Skeletal muscle tissue (tissue), 4 donors: Measurements from ENCODE around the gene PER1. TPM values are rescaled to one million over a fixed set of nuclear protein-coding genes. Genes with fewer than 3 reads are reported as not detected.
"Not testable (repeated sequence)": the region's sequence is repeated elsewhere in the genome, so short reads cannot be mapped to it uniquely, and the experiment has no call there.

Source experiments
- H3K27ac ChIP-seq: one replicate; pipeline ENCODE4 v1.7.0; 2013; ENCODE audit warnings: mild to moderate bottlenecking, low read depth, low read length, inconsistent platforms
- H3K27me3 ChIP-seq, 3 donors: one replicate each; pipeline ENCODE4 v1.7.0; 2013; ENCODE audit warnings: low read length in 3 of 3; ENCODE audit not compliant: control insufficient read depth in 3 of 3, insufficient read depth in 3 of 3
- H3K36me3 ChIP-seq, 3 donors: one replicate each; pipeline ENCODE4 v1.7.0; 2013; ENCODE audit warnings: low read length in 3 of 3; ENCODE audit not compliant: control insufficient read depth in 3 of 3, insufficient read depth in 3 of 3
- H3K4me1 ChIP-seq, 3 donors: one replicate each; pipeline ENCODE4 v1.7.0; 2013; ENCODE audit warnings: low read length in 3 of 3, mild to moderate bottlenecking in 3 of 3; ENCODE audit not compliant: control insufficient read depth in 3 of 3, insufficient read depth in 3 of 3
- H3K4me3 ChIP-seq, 3 donors: one replicate each; pipeline ENCODE4 v1.7.0; 2013; ENCODE audit warnings: low read length in 3 of 3
- H3K9ac ChIP-seq, 3 donors: one replicate each; pipeline ENCODE4 v1.7.0; 2013; ENCODE audit warnings: low read length in 3 of 3, mild to moderate bottlenecking in 3 of 3, moderate library complexity in 2 of 3, low read depth in 1 of 3
- H3K9me3 ChIP-seq, 3 donors: one replicate each; pipeline ENCODE4 v1.7.0; 2013; ENCODE audit warnings: low read length in 3 of 3; ENCODE audit not compliant: control insufficient read depth in 3 of 3
- total RNA-seq: library from RNA; depleted of rRNA; stranded (reverse); fragments of >200 nt; gene quantifications from one replicate; pipeline ENCODE4 v1.2.3, GENCODE V29; 2014
- donor health status: Osteomylitis.

Gene PER1
- total RNA-seq, 1 donor from 2014 or later: 37.1 TPM

GRCh38 chr17:8110456-8110804 is 41.8 kb downstream of the PER1 start:
- no peaks in the 10 kb centered on the region for H3K9me3 ChIP-seq
- H3K36me3 ChIP-seq: no peaks in the 10 kb centered on the region
- no peak overlapping the region for H3K9ac ChIP-seq
- peaks cover 55 to 65% (median 60%) of the 10 kb centered on the region in 3 donors for H3K27me3 ChIP-seq
- no peak overlapping the region for H3K4me3 ChIP-seq
- H3K27ac ChIP-seq: no peak overlapping the region
- peaks cover 6 to 7% (median 6%) of the 10 kb centered on the region in 3 donors for H3K4me1 ChIP-seq

GRCh38 chr17:8109661-8110455 is 42.3 kb downstream of the PER1 start:
- Histone ChIP-seq H3K27ac (no peak overlapping the region), H3K36me3 (no peaks in the 10 kb centered on the region), H3K4me3 (no peak overlapping the region), H3K9ac (no peak overlapping the region), H3K9me3 (no peaks in the 10 kb centered on the region), H3K27me3 (peaks cover 55 to 61% (median 55%) of the 10 kb centered on the region in 3 donors), H3K4me1 (peaks cover 6 to 7% (median 6%) of the 10 kb centered on the region in 3 donors)

GRCh38 chr17:8108972-8109660 is 43.1 kb downstream of the PER1 start:
- no peak overlapping the region for H3K9ac ChIP-seq
- no peaks in the 10 kb centered on the region for H3K9me3 ChIP-seq
- H3K36me3 ChIP-seq: no peaks in the 10 kb centered on the region
- no peak overlapping the region for H3K4me3 ChIP-seq
- H3K27me3 ChIP-seq: peaks cover 47 to 54% (median 53%) of the 10 kb centered on the region in 3 donors
- H3K27ac ChIP-seq: no peak overlapping the region
- H3K4me1 ChIP-seq: peaks cover 6 to 7% (median 6%) of the 10 kb centered on the region in 3 donors

GRCh38 chr17:8106980-8107379 is 45.2 kb downstream of the PER1 start:
- not testable (repeated sequence) for H3K4me1 ChIP-seq, H3K27ac ChIP-seq, H3K9me3 ChIP-seq, H3K36me3 ChIP-seq, H3K4me3 ChIP-seq, H3K9ac ChIP-seq
- peaks cover 36 to 38% (median 38%) of the 10 kb centered on the region in 3 donors for H3K27me3 ChIP-seq

GRCh38 chr17:8105957-8106398 is 46.2 kb downstream of the PER1 start:
- H3K27me3 ChIP-seq: peaks cover 28 to 30% (median 28%) of the 10 kb centered on the region in 3 donors
- no peaks in the 10 kb centered on the region for H3K36me3 ChIP-seq
- no peak overlapping the region for H3K9ac ChIP-seq
- H3K9me3 ChIP-seq: no peaks in the 10 kb centered on the region
- peaks cover 6 to 7% (median 6%) of the 10 kb centered on the region in 3 donors for H3K4me1 ChIP-seq
- H3K4me3 ChIP-seq: no peak overlapping the region
- H3K27ac ChIP-seq: no peak overlapping the region

- Histone ChIP-seq H3K27ac (no peak overlapping the region), H3K9me3 (no peaks in the 10 kb centered on the region), H3K4me1 (peaks cover 2% of the 10 kb centered on the region in 3 donors), H3K27me3 (peaks cover 18 to 19% (median 18%) of the 10 kb centered on the region in 3 donors), H3K36me3 (no peaks in the 10 kb centered on the region), H3K4me3 (no peak overlapping the region), H3K9ac (no peak overlapping the region)
Observed at GRCh38 chr17:8104911-8105310, 47.3 kb downstream of the PER1 start.

- H3K4me1 ChIP-seq: no peaks in the 10 kb centered on the region
- H3K4me3 ChIP-seq: no peak overlapping the region
- H3K27me3 ChIP-seq: peaks cover 5 to 8% (median 8%) of the 10 kb centered on the region in 3 donors
Observed at GRCh38 chr17:8103549-8103948, 48.7 kb downstream of the PER1 start.

GRCh38 chr17:8101721-8102120 is 50.5 kb downstream of the PER1 start:
- Histone ChIP-seq H3K27me3 (peaks cover 5 to 8% (median 7%) of the 10 kb centered on the region in 3 donors), H3K27ac (no peak overlapping the region), H3K4me1 (no peaks in the 10 kb centered on the region), H3K4me3 (no peak overlapping the region), H3K9ac (no peak overlapping the region), H3K9me3 (no peaks in the 10 kb centered on the region), H3K36me3 (no peaks in the 10 kb centered on the region)

More at GRCh38 chr17:8103549-8103948, 48.7 kb downstream of the PER1 start:
- H3K9ac ChIP-seq: no peak overlapping the region
- no peak overlapping the region for H3K27ac ChIP-seq
- no peaks in the 10 kb centered on the region for H3K36me3 ChIP-seq
- no peaks in the 10 kb centered on the region for H3K9me3 ChIP-seq

GRCh38 chr17:8100763-8101162 is 51.4 kb downstream of the PER1 start:
- H3K9me3 ChIP-seq: no peaks in the 10 kb centered on the region
- H3K4me1 ChIP-seq: no peaks in the 10 kb centered on the region
- H3K4me3 ChIP-seq: no peak overlapping the region
- H3K27ac ChIP-seq: no peak overlapping the region
- H3K27me3 ChIP-seq: peaks cover 14 to 15% (median 14%) of the 10 kb centered on the region in 3 donors
- H3K36me3 ChIP-seq: no peaks in the 10 kb centered on the region
- H3K9ac ChIP-seq: no peak overlapping the region

- no peak overlapping the region for H3K27ac ChIP-seq
- H3K27me3 ChIP-seq: peaks cover 20 to 21% (median 21%) of the 10 kb centered on the region in 3 donors
- no peak overlapping the region for H3K9ac ChIP-seq
- H3K36me3 ChIP-seq: no peaks in the 10 kb centered on the region
- no peaks in the 10 kb centered on the region for H3K4me1 ChIP-seq
- H3K9me3 ChIP-seq: no peaks in the 10 kb centered on the region
- no peak overlapping the region for H3K4me3 ChIP-seq
Observed at GRCh38 chr17:8100111-8100510, 52.1 kb downstream of the PER1 start.
